M059J (cell line): ENCODE data around the gene DEPDC7. TPM values are rescaled to one million over a fixed set of nuclear protein-coding genes. Genes with fewer than 3 reads are reported as not detected.
"Not testable (repeated sequence)": the region's sequence is repeated elsewhere in the genome, so short reads cannot be mapped to it uniquely, and the experiment has no call there.

Experiments used
- DNase-seq: peaks from one replicate; pipeline ENCODE4 v3.0.0-alpha.2; 2012; ENCODE audit warnings: low read depth
- total RNA-seq: library from RNA; depleted of rRNA; stranded (reverse); fragments of >200 nt; shearing (Covaris generic); gene quantifications from 2 replicates; pipeline ENCODE4 v1.2.3, GENCODE V29; 2014

DEPDC7 gene
- total RNA-seq, 1 experiment from 2014 or later, result 39.6 TPM

GRCh38 chr11:33025339-33025722 lies 9.7 kb downstream of the DEPDC7 start:
- DNase-seq, result no peak

DNA sequence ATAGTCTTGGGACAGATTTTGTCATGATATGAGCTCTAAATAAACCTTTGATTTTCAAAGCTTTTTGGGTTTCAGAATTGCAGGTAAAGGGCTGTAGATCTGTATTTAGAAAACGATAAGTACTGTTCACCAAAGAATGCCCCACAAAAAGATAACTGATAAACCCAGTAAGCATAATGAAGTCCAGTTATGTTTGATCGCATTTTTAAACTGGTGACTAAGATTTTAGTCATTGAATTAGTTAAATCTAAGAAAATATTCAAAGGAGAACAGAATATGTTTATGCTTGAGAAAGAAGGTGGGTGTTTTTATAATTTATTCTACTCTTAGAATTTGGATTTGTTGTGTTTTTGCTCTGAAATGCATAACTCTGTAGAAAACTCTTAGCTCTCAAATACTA lies 11.6 kb downstream of the DEPDC7 start:
- peak; percentile 50 for DNase-seq

GRCh38 chr11:33027846-33028536 lies 12.3 kb downstream of the DEPDC7 start:
- DNase-seq, result peak; percentile 68

- no peak for DNase-seq
These were observed 12.8 kb downstream of the DEPDC7 start for GRCh38 chr11:33028537-33028914.

DNA sequence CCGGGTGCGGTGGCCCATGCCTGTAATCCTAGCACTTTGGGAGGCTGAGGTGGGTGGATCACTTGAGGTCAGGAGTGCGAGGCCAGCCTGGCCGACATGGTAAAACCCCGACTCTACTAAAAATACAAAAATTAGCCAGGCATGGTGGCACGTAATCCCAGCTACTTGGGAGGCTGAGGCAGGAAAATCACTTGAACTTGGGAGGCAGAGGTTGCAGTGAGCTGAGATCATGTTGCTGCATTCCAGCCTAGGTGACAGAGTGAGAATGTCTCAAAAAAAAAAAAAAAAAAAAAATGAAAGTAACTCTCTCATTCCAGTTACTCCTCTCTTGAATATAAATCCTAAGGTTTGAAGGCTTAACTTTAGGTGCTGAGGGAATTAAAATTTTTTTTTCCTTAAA lies 13.5 kb downstream of the DEPDC7 start:
- not testable (repeated sequence) for DNase-seq

DNA sequence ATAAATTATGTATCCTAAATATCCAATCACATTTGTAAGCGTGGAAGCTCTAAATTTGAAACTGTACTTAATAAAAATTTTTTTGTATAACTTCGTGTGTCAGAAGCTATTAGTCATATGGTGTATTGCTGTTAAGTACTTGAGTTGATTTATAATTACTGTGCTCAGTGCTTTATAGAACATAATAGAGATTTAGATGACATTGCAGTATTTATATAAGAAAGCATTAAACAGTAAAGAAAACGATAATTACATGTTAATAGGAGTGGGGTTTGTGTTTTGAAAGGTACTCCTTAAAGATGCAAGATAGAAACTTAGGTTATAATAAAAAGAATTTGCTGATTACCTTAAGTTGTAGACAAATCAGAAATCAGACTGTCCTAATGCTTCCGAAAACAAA lies 17.8 kb downstream of the DEPDC7 start:
- DNase-seq, result no peak

DNA sequence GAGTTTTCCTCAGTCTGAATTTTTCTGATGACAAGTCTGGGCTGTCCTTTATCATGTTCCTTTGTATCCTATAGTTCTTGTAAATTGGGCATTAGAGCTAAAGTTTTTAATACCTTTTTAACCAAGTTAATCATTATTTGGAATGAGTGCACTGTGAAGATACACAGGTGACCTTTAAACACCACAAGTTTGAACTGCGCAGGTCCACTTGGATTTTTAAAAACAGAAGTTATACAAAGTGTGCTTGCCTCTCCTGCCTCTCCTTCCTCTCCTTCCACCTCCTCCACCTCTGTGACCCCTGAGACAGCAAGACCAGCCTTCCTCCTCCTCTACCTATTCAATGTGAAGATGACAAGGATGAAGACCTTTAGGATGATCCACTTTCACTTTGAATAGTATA lies 19.3 kb downstream of the DEPDC7 start:
- no peak for DNase-seq

GRCh38 chr11:33039274-33040032 lies 23.8 kb downstream of the DEPDC7 start, which contains the start of gene TCP11L1:
Gene TCP11L1, plus strand, starts transcription at chr11:33039572. Its CDS starts 4,202 bp downstream, at chr11:33043774.
- peak; percentile 92 for DNase-seq

DNA sequence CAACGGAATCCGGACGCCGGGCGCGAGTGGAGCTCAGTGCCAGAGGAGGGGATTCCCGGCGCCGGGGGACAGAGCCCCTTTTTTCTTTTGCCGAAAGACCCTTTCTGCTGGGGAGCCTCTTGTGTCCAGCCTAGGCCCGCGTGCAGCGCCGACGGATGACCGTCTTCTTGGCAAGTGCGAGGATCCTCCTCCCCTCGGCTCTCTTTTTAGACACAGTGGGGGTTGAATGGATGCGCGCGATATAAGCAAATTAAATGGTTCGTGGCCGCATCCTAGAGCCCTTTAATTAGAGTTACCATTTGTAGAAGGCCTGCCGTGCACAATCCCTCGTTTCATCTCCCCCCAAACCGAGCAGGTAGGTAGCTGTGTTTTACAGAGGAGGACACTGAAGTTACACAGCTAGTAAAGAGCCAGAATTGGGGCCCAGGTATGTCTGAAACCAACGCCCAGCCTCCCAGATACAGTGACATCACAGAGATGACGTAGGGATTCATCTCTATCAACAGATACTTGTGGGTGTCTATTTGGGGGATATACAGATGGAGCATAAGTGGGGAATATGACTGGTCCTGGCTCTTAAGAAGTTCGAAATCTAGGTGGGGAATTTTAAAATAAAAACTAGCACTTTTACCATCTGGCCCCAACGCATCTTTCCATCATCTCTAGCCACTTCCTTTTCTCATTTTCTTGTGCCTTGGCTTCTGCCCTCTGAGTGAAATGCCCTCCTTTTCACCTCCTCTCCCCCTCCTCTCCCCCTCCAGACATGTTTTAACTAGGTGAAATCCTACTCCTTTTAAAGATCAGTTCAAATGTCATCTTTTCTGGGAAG lies 24.6 kb downstream of the DEPDC7 start:
- DNase-seq, result peak; percentile 52

DNA sequence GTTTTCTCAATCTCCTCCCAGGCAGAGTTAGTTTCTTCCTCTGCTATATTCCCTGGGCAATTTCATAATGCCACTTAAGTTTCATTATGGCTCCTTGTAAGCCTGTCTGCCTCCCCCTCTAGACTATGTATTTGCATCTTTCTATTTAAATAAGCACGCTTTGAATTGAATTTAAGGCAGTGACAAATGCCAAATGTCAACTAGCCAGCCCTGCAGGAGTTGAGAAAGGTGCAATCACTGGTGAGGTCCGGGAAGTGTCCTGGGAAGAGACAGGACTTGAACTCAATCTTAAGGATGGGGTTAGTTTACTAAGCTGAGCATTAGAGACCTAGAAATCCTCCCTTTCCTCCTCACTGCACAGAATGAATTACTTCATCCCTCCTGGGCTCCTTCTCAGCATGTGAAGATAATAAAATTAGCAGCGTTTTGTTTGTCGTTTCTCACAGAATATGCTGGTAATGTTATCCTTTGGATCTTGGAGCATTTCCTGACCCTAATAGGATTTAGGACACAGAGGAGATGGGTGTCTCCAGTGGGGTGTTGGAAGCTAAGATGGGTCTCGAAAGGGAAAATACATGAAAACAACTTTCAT lies 25.3 kb downstream of the DEPDC7 start:
- no peak for DNase-seq

- DNase-seq, result peak; percentile 87
These were observed 27.6 kb downstream of the DEPDC7 start for GRCh38 chr11:33043221-33043830.

DNA sequence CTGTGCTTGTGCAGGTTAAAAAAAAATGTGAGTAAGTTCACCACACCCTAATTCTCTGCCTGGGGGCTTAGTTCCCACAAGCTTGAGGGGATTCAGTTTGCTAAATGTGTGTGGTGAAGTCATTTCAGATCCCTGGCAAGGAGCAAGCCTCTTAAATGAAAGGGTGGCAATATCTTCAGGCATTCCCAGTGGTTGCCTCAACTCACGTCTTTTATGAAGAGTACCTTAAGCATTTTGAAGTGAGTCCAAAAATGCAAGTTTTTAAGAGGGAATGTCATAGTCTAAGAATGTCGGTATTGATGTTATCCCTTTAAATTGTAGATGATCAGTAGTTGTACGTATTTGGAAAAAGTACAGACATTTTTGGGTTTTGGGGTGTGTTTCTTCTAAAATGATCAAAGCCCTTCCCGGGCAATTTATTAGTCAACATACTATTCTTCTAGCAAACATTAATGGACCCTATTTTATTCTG lies 28.6 kb downstream of the DEPDC7 start:
- DNase-seq, result peak; percentile 96

GRCh38 chr11:33045551-33046255 lies 30.0 kb downstream of the DEPDC7 start:
- DNase-seq, result peak; percentile 83

DNA sequence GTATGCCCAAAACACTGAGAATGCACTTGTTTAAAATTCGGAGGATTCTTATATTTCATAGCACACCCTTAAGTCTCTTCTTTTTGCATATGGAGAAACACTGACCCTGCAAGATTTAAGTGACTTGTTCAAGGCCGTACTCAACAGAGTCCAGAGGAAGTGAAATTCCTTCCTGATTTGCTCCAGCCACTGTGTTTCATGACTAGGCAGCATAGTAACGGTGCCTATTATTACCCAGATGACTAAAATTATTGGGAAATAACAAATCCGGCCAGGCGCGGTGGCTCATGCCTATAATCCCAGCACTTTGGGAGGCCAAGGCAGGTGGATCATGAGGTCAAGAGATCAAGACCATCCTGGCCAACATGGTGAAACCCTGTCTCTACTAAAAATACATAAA lies 33.0 kb downstream of the DEPDC7 start:
- DNase-seq, result not testable (repeated sequence)

- not testable (repeated sequence) for DNase-seq
These were observed 34.1 kb downstream of the DEPDC7 start for GRCh38 chr11:33049565-33050408.

DNA sequence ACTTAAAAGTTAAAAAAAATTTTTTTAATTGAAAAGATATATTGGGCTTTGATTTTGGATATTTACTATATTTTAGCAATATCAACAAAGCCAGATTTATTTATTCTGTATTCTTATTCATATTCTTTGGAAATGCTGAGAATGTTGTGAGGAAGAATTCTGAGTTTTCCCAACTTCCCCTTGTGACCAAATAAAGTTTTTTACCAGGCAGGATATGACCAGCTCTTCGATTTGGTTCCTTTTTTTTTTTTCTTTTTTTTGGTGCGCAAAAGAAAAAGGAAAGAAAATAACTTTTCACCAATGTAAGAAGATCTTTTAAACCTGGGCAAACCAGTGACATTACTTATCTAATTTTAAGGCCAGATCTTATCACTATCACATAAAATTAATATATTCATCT lies 36.6 kb downstream of the DEPDC7 start:
- DNase-seq, result no peak

DNA sequence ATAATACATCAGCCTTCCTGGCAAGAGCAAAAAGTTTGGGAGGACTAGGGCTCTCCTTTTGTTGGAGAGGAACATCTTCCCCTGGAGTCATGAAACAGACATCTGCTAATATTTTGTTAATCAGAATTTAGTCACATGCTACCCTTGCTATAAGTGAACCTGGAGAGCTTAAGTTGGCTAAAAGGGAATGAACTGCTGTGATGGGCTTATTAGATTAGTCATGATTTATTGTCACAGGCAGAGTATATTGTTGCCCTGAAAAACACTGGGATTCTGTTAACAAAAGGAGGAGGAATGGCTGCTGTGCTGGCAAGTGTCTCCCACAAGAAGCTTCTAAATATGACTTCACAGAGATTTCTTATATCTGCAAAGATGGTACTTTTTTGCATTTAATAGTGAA lies 39.7 kb downstream of the DEPDC7 start:
- peak; percentile 46 for DNase-seq

DNA sequence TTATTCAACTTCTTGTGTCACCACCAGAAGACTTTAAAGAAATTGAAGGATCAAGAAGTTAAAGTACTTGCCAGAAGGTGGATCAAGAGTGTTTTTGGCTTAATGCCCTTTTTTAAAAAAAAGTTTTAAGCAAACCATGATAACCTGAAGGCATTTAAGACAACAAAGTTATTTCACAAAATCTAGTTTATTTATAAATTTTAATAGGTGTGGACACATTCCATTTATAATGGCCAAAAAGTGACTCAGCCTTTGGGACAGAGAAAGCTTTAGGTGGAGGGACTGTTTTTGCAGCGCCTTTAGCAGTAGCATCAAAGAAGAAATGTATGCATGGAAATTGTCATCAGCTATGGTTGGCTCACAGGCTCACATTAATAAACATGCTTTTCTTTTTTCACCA lies 41.6 kb downstream of the DEPDC7 start:
- peak; percentile 66 for DNase-seq

- DNase-seq, result peak; percentile 32
These were observed 43.8 kb downstream of the DEPDC7 start for GRCh38 chr11:33059331-33060007.
